GM18511 (cell line): ENCODE results near the gene TBCCD1.
"Not testable (repeated sequence)": the region's sequence is repeated elsewhere in the genome, so short reads cannot be mapped to it uniquely, and the experiment has no call there.

Experiments used
- ATAC-seq: cut with Tn5 transposase; IDR thresholded peaks from one replicate; pipeline ENCODE4 v1.9.1; 2021; ENCODE audit warnings: mild to moderate bottlenecking, moderate library complexity; ENCODE audit not compliant: unreplicated experiment

Gene TBCCD1

GRCh38 chr3:186564586-186564985, 2.6 kb downstream of the TBCCD1 start:
- no peak for ATAC-seq

- ATAC-seq, result no peak
Observed at GRCh38 chr3:186552408-186553031, 14.6 kb downstream of the TBCCD1 start.

- ATAC-seq, result no peak
Observed at GRCh38 chr3:186551387-186551786, 15.8 kb downstream of the TBCCD1 start.

DNA sequence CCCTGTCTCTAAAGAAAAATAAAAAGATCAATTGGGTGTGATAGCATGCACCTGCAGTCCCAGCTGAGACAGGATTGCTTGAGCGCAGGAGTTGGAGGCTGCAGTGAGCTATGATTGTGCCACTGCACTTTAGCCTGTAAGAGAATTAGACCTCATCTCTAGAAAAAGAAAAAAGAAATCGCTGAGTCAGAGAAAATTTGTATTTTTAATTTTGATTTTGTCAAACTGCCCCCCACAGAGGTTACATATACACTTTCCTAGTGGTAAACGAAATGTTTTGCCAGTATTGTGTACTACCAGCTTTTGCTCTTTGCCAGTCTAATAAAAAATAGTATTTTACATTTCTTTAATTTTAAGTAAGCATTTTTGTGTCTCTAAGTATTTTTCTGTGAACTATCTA, 17.6 kb downstream of the TBCCD1 start:
- ATAC-seq, result no peak

DNA sequence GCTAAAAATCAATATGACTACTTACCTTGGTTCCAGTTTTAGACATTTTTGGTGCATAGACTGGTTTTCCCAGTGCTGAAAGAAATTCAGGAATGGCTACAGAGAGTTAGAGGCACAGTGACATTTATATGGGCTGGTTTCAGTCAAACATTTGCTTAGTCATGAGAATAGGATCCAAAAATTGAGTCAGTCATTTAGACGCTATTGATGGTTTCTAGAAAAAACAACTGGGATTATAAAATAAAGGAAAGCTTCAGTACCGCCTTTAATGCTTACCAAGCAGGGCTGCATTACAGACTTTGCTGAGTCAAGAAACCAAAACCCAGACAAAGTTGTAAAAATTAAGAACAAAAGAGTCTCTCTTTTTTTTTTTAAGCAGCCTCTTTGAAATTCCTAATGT, 22.9 kb downstream of the TBCCD1 start, which contains the start of gene CRYGS:
Gene CRYGS (minus strand): TSS at position 100 of the 400 bp plus-strand sequence. CDS start 54 bp downstream, at position 46.
- ATAC-seq, result no peak

DNA sequence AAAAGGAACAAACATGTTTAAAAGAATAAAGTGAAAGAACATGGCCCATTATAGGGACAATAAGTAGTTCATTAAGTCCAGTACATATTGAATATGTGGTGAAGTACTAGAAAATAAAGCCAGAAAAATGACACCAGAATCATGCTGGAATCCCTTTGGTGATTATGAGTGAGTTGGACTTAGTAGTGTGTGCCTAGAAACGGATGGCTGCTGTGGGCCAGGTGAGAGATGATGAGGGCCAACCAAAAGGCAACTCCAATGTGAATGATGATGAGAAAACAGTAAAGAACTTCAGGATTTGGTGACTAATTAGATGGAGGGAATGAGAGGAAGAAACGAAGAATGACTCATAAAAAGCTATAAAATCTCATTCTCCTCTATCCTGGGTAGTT, 26.3 kb downstream of the TBCCD1 start:
- ATAC-seq, result no peak

DNA sequence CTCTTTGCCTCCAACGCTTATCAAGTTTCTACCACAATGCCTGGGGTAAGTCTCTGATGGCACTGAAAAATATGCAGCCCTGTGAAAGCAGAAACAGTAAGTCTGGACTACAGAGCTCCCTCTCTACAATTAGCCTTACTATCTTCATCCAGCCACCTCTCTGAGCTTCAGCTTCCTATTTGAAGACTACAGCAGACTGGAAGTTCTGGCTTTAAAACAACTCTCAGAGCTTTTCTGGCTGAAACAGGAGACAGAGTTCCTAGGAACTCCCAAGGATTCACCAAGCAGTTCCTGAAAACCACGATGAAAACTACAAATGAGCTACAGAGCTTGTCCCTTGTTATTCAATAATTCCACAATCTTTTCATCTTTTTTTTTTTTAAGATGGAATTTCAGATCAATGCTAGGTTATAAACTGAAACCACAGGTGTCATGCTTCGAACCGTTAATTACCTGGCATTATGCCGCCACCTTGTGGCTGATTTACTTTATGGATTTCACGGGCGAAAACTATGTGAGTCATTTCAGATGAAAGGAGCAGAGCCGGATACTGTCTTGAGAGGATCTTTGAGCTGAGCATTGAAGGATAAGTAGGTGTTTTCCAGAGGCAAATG, 26.8 kb downstream of the TBCCD1 start:
- peak; percentile 71 for ATAC-seq

DNA sequence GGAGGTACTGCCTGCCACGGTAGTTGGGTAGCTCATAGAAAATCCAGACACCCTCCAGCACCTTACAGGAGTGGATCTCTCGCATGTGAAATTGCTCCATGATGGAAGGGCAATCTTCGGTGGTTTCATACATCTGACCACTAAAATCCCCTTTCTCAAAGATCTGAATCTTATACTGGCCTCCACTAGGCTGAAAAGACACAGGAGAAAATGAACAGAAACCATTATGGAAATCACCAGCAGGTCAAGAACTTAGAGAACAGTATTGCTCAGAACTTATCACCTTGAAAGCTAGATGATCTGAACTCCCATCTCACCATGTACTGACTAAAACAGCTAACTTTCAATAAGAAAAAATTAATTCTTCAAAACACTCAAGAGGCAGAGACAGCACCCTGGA, 28.4 kb downstream of the TBCCD1 start:
- no peak for ATAC-seq

- no peak for ATAC-seq
Observed at GRCh38 chr3:186536883-186537844, 30.0 kb downstream of the TBCCD1 start.

GRCh38 chr3:186534113-186534669, 32.9 kb downstream of the TBCCD1 start:
- peak; percentile 84 for ATAC-seq

DNA sequence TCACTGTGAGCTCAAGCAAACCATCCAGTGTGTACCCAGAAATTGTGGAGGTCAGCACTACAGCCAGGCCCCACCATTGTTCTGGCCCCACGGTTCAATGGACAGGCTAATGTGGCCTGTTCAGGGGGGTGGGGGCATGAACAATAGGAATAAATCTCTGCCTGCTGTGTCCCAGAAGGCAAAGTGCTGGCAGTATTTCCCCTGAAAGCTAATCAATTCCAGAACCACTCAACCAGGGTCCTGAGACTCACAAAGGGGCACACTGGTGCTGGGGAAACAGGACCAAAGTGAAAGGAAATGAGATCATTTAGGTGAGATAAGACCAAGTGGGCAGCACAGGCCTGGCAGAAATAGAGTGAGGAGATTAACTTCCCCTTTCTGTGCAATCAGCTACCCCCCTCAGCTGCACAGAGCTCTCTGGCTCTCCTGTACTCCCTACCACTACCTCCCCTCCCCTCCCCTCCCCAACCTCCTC, 34.5 kb downstream of the TBCCD1 start:
- ATAC-seq, result peak; percentile 74

DNA sequence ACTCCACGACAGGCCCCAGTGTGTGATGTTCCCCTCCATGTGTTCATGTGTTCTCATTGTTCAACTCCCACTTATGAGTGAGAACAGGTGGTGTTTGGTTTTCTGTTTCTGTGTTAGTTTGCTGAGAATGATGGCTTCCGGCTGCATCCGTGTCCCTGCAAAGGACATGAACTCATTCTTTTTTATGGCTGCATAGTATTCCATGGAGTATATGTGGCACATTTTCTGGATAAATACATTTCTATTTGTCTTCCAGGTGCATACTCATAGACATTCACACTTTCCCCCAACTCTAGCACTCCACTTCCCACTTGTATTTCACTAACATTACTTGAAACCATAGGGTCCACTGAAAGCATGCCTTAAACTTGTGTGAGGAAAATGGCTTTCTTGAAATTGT, 35.4 kb downstream of the TBCCD1 start:
- ATAC-seq, result not testable (repeated sequence)

- no peak for ATAC-seq
Observed at GRCh38 chr3:186530415-186530814, 36.7 kb downstream of the TBCCD1 start.

DNA sequence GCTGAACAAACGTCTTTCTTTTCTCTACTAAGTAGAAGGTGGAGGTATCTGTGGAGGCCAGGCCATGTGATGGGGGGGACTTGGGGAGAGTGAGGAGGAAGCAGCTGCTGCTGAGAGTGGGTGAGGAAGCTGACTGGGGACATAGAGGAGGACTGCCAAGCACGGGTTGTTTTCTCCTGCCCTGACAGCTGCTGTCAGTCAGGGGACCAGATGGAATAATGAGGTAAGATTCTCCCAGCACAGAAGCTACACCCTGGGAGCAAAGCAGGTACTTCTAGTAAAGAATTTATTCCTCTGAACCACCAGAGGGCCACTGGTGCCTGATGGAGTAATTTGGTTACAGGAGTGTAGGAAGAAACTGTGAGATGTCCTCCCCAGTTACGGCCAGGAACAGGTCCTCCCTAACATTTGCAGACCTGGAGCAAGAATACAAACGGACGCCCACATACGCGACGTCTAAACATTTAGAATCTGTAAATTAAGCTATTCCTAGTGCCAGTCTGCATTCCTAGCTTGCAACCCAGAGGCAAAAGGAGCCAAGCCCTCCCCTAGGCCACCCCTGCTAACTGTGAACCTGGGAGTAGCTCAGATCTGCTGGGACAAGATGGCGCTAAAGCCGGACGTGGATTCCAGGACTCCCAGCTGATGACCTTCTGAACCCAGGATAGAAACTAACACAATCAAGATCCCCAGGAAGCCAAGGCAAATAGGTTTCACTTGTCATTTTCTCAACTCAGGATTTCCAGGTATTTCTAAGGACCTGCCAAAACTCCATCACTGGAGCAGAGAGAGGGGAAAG, 37.7 kb downstream of the TBCCD1 start:
- ATAC-seq, result no peak

DNA sequence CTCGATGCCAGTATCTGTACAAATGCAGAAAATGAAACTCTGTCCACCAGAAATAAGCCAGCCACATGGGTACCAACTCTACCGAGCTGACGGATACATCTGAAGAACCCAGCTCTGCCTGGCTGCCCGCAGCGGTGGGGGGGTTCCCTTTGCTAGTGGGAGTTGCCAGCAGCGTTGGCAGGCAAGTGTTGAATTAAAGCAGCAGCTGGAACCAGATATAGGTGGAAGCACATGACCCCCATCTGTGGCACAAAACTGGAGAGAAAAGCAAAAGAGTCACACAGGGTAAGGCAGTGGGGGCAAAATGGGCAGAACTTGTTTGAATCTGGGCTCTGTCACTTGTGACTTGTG, 40.9 kb downstream of the TBCCD1 start:
- peak; percentile 54 for ATAC-seq

- ATAC-seq, result peak; percentile 34
Observed at GRCh38 chr3:186525369-186526255, 41.5 kb downstream of the TBCCD1 start.

DNA sequence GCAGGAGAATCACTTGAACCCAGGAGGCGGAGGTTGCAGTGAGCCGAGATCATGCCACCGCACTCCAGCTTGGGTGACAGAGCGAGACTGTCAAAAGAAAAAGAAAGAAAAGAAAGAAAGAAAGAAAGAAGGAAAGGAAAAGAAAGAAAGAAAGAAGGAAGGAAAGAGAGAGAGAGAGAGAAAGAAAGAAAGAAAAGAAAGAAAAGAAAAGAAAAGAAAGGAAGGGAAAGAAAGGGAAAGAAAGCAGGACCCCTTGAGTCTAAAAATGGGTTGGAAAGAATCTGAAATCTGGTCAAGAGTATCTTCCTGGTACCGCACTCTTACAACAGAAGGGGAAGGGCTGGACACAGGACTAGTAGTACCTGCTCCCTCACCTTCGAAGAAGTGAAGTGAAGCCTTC, 42.5 kb downstream of the TBCCD1 start:
- no peak for ATAC-seq

GRCh38 chr3:186523434-186523833, 43.7 kb downstream of the TBCCD1 start:
- ATAC-seq, result no peak

DNA sequence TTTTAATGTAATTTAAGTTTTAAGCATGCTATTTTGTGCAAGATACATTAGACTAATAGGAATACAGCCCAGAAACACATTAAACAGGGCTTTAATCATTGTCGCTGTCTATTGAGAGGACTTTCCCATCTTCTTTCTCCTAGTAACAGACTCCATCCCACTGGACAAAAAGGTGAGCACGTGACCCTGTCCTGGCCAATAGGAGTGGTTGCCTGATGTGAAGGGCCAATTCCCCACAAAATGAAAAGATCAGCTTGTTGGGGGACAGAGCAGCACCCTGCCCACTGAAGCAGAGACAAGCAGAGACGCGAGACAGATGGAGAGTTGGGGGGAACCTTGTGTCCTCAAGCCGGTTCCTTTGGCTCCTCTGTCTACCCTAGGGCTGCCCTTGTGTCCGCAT, 44.1 kb downstream of the TBCCD1 start:
- ATAC-seq, result no peak
